Left renal cortex interstitium (tissue), 4 donors: Measurements from ENCODE around the gene MINDY1. TPM values are rescaled to one million over a fixed set of nuclear protein-coding genes. Genes with fewer than 3 reads are reported as not detected.
A peak's percentile ranks its signal among the peaks of the same experiment; 100 is the strongest.

Experiments used
- DNase-seq, 4 donors: peaks; one replicate each; pipeline ENCODE4 v3.0.0-alpha.2; 2013; ENCODE audit warnings: low read depth in 4 of 4, low spot score in 2 of 4, missing footprints in 1 of 4
- polyA plus RNA-seq, 4 donors: library from polyadenylated mRNA; unstranded; fragments of 120-200 nt; gene quantifications; one replicate each; pipeline ENCODE4 v1.2.1, GENCODE V29; 2013; ENCODE audit not compliant: insufficient read length in 4 of 4

MINDY1 gene, protein sequence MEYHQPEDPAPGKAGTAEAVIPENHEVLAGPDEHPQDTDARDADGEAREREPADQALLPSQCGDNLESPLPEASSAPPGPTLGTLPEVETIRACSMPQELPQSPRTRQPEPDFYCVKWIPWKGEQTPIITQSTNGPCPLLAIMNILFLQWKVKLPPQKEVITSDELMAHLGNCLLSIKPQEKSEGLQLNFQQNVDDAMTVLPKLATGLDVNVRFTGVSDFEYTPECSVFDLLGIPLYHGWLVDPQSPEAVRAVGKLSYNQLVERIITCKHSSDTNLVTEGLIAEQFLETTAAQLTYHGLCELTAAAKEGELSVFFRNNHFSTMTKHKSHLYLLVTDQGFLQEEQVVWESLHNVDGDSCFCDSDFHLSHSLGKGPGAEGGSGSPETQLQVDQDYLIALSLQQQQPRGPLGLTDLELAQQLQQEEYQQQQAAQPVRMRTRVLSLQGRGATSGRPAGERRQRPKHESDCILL
- polyA plus RNA-seq: 10 to 100 TPM; 38.1 to 59.4 (median 46.7) TPM

DNA sequence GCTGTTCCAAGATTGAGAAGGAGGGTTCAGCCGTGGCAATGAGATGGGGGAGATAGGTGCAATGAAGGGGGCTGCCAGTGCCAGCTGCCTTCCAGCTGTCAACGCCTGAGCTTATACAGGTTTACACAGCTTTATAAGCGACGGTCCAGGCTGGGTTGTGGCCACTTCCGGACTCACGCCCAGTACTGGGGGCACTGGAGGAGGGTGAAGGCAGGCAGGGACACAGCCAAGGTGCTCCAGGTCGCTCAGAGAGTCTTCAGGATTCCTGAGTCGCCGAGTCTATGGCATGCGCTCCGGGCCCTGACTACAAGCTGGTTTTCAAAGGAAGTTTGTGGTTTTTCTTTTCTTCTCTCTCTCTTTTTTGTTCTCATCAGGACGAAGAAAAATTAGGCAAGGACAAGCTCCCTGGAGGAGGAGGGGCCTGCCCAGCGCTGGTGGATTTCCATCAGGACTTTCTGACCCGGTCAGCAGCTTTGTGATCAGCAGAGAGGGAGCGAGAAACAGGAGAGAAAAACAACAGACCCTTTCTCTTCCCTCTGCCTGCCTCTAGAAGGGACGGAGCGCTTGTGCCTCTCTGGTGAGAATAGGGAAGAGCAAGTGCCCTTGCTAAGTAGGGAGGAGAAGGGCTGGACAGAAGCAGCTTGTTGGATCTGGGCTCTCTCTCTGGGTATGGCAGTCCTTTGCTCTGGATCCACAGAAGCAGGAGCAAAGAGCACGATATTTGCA is at the start of gene MINDY1:
Gene MINDY1 (minus strand): TSS at position 576 of the 726 bp plus-strand sequence. CDS start 4,285 bp downstream, outside the sequence.
- peak in 2 of 4 donors; percentile 68 to 80 for DNase-seq

DNA sequence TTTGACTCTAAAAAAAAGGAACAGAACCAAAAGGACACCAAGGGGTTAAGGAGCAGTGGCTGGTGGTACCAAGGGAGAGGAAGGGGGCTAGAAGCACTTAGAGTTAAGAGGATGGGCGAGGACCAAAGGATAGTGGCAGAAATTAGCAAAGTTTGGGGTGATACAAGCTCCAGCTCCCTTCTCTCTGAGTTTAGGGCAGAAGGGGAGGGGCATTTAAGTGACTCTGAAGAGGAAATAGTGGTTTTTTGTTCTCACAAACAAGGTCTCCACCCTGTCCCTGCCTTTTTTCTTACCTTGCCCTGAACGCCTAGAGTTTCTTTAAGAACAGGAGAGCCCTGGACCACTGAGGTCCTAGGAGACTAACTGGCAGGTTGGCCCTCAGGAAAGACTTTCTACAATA is 49.4 kb upstream of the MINDY1 start:
- DNase-seq: no peak

DNA sequence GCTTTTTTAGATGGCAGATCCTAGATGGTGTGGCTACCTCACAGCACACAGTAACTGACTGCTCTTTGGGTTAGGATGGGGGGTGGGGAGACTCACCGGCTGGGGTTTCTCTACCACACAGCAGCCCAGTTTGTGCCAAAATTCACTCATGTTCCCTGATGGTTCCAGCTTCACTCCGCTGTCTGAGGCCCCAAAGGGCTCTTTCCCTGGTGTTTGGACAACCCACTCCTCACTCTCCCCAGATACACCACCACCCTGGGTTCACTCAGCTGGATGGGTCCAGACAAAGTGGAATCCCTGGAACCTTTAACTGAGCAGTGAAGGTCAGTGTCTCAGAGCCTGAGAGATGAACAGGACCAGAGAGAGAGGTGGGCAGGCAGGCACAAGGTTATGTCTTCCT is 48.9 kb upstream of the MINDY1 start:
- no peak for DNase-seq

DNA sequence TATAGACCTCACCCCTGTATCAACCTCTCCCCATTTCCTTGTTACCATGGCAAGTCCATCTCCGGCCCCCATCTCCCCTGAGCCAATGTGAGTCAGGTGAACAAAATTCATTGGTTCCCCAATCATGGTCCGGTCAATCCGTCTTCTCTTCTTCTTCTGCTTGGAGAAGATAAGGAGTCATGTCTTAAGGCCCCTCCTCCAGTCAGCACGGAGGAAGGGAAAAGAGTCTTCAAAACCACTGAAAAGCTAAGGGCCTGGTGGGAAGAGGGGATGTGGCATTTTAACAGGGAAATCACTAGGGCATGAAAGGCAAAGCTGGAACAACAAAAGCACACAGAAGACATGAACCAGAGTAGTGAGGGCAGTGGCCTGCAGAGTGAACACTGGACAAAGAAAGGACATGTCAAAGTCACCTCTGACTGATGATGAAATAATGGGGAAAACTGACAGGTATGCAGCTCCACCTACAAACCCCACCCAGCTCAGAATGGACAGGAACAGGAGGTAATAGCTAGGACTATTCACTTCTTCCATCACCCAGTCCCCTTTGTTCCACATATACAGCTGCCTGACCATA is 48.4 kb upstream of the MINDY1 start:
- no peak for DNase-seq

DNA sequence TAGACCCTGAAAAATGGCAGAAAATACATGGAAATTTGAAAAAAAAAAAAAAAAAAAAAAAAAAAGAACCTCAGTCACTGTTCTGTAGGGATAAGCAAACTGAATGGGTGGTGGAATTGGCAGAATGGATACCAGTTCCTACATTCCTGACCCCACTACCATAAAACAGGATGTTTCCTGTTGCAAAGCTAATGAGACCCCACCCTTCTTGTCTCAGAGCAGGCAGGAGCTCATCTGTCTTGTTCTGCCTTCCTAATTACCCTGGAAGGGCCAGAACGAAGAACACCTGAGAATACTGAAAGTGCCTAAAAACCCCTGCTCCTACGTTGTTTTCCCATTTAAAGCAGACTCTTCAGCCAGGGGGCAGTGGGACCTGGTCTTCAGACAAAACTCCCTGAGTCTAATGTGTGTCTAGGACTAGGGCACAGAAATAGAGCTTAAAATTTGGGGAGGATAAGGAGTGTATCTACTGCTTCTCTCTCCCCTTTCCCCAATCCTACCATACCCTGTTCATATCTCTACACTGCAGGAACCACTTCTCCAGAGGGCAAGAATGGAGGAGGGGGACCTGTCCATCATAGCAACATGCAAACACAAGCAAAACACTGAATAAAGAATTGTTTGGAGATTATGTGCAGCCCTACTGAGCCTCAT is 44.8 kb upstream of the MINDY1 start:
- DNase-seq: no peak

DNA sequence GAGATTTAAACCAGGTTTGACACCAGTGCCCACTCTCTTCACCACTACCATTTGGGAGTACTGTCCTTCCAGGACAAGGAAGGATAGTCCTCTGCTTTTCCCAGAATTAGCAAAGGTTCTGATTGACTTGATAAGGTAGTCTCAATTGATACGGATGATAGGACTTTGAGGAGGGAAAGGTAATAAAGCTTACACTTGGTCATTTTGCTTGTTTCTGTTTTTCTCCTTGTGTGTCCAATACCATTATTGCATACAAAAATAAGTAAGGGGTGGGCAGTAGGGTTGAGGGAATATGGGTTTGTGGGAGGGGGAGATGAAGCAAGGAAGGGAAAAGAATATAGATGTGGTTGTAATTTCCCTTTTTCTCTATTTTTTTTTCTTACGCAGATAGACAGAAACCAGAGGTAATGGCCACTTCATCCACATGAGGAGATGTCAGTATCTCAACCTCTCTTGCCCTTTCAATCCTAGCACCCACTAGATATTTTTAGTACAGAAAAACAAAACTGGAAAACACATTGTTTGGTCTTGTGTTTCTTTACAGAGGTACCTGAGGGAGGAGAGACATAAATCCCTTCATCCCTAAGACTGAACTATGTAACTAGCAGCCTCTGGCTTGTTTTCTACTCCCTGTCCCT is 43.5 kb upstream of the MINDY1 start:
- DNase-seq: no peak

DNA sequence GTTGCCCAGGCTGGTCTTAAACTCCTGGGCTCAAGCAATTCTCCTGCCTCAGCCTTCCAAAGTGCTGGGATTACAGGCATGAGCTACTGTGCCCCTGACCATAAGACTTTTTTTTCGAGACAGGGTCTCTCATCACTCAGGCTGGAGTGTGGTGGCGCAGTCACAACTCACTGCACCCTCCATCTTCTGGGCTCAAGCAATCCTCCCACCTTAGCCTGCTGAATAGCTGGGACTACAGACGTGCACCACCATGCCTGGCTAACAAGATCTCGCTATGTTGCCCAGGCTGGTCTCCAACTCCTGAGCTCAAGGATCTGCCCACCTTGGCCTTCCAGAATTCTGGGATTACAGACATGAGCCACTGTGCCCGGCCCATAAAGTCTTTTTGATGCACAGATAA is 42.8 kb upstream of the MINDY1 start:
- DNase-seq: no peak

DNA sequence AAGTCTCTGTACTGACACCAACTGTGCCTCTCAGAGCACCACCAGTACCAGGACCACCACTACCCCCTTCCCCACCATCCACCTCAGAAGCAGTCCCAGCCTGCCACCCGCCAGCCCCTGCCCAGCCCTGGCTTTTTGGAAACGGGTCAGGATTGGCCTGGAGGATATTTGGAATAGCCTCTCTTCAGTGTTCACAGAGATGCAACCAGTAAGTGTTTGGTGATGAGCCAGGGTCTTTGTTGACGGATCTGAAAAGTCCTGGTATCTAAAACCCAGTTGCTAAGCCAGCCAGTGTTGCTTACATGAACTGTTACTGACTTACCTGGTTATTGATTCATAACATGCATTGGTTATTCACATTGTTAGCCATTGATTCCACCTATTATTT is 41.9 kb upstream of the MINDY1 start:
- DNase-seq: no peak

DNA sequence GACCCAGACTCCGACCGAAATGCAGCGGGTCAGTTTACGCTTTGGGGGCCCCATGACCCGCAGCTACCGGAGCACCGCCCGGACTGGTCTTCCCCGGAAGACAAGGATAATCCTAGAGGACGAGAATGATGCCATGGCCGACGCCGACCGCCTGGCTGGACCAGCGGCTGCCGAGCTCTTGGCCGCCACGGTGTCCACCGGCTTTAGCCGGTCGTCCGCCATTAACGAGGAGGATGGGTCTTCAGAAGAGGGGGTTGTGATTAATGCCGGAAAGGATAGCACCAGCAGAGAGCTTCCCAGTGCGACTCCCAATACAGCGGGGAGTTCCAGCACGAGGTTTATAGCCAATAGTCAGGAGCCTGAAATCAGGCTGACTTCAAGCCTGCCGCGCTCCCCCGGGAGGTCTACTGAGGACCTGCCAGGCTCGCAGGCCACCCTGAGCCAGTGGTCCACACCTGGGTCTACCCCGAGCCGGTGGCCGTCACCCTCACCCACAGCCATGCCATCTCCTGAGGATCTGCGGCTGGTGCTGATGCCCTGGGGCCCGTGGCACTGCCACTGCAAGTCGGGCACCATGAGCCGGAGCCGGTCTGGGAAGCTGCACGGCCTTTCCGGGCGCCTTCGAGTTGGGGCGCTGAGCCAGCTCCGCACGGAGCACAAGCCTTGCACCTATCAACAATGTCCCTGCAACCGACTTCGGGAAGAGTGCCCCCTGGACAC is 41.4 kb upstream of the MINDY1 start:
- DNase-seq: peak in 1 of 4 donors; percentile 62

DNA sequence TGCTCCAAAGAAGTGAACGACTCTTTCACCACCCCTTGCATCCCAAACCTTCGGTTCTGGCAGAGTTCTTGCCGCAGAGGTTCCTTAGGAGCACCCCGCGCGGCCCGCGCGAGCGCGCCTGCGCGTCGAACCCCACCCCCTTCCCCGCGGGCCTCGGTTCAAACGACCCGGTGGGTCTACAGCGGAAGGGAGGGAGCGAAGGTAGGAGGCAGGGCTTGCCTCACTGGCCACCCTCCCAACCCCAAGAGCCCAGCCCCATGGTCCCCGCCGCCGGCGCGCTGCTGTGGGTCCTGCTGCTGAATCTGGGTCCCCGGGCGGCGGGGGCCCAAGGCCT is 40.9 kb upstream of the MINDY1 start, which contains the start of gene C1orf56:
Gene C1orf56 (plus strand): TSS at position 161 of the 334 bp plus-strand sequence. CDS start 97 bp downstream, at position 258.
- DNase-seq: peak in 2 of 4 donors; percentile 64 to 71

DNA sequence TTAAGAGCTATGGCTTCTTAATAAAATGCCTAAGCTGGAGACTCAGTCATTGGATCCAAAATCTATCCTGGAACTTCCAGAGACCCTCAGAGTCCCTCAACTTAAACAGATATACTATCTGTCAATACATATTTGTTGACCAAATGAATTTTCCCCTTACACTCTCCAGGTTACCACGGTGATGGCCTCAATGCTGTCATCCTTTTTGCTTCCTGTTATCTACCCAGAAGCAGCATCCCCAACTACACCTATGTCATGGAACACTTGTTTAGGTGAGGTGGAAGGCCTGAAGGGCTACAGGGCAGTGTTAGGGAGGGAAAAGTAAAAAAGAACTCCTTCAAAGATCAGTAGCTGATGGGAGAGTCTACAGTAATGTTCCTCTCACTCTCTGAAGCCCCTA is 36.5 kb upstream of the MINDY1 start:
- no peak for DNase-seq

DNA sequence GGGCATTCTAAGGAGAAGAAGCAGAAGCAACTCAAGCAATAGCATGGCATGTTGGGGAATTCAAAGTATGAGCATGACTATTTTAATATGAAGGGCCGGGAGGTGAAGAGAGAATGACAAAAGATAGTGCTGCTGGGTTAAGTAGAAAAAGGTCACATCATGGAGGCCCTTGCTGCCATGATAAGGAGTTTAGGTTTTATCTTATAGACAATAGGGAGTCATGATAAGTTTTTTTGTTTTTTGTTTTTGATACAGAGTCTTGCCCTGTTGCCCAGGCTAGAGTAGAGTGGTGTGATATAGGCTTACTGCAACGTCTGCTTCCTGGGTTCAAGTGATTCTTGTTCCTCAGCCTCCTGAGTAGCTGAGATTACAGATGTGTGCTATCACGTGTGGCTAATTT is 32.8 kb upstream of the MINDY1 start:
- DNase-seq: no peak

DNA sequence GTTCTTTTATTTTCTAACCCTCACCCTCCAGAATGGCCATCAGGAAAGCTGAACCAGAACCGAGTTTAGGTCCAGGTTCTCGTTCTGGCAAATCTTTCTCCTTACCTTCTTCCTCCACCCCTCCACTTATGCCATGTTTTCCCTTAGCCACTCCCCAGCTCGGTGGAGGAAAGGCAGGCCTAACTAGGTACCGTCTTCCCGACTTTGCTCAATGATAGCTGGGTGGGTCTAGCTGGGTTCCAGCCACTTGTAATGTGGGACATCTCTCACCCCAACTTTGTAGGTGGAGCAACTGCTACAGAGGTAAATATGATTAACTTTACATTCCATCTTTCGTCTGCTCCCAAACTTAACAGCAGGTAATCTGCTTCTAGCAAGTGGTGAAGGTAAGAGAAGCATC is 30.3 kb upstream of the MINDY1 start:
- DNase-seq: no peak

DNA sequence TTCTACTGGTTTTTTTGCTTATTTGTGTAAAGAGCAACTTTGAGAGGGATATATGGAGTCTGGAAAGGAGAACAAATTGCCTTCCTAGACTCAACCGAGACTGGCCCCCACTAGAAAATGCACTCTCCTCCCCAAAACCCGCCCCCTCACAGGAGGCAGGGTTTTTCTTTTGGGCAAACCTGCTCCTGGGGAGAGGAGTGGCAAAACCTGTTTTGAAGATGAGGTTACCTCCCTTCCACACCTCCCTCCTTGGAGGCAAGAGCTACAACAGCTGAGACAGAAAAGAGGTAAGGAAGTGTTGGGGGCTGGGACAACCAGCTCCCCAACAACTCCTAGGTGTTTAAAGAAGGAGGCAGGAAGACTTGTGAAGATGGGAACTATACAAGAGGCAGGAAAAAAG is 29.7 kb upstream of the MINDY1 start, which contains the start of gene BNIPL:
Gene BNIPL (plus strand): TSS at position 231 of the 400 bp plus-strand sequence. CDS start 140 bp downstream, at position 371.
- no peak for DNase-seq

DNA sequence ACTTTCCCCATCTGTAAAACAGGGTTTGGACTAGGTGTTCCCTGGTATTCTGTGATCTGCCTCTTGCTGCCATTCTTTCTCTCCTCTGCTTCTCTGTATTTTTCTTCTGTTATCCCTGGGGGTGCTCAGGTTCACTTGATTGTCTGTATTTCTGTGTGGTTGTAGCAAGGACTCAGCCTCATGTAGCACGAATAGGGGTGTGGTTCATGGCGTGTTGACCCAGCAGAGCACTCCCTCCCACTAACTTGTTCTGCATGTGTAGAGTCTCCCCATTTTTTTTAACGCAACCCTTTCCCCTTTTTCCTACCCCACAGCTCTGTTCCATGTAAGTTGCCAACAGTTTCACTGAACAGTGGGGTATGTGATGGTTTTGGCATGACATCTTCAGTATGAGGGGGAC is 28.5 kb upstream of the MINDY1 start:
- no peak for DNase-seq

DNA sequence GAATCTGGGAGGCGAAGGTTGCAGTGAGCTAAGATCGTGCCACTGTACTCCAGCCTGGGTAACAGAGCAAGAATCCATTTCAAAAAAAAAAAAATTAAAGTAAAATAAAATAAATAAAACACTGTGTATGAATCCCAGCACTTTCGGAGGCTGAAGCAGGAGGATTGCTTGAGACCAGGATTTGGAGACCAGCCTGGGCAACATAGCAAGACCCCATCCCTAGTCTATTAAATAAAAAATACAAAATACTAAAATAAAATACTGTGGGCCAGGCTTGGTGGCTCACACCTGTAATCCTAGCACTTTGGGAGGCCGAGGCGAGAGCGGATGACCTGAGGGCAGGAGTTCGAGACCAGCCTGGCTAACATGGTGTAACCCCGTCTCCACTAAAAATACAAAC is 25.5 kb upstream of the MINDY1 start:
- no peak for DNase-seq

DNA sequence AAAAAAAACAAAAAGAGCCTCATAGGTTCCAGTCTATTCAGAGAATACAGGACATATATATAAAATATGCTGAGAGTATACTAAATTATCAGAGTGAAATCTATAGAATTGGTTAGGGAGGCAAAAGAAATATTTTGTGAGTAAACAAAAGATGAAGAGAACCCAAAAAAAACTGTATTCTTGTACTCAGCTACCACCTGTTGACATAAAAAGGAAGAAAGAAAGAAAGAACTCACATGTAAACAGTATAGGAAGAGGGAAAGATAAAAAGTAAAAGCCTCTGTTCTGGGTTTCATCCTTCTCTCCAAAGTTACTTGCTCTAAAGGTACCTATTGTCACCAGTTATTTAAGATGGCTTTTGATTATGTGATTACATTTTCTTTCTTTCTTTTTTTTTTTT is 19.8 kb upstream of the MINDY1 start:
- DNase-seq: no peak

DNA sequence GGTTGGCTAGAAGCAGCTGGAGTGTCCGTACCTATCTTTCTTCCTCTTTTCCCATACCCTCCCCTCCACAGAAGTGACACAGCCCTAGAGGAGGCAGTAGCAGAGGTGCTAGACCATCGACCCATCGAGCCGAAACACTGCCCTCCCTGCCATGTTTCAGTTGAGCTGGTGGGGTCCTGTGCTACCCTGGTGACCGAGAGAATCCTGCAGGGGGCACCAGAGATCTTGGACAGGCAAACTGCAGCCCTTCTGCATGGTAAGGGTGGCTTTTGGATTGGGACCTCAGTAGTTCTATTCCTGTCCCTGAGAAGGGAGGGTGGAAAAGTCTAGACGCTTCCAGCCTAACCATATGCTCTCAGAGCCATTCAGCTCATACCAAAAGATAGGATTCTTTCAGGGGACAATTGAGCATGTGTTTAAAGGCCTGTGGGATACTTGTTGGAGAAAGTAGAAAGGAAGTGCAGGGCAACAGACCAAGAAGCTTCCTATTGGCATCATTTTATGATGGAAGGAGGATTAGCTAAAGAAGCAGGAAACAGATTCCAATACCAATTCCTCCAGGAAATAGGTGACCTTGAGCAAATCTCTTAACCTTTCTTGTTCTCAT is 17.9 kb upstream of the MINDY1 start:
- DNase-seq: peak in 1 of 4 donors; percentile 53

DNA sequence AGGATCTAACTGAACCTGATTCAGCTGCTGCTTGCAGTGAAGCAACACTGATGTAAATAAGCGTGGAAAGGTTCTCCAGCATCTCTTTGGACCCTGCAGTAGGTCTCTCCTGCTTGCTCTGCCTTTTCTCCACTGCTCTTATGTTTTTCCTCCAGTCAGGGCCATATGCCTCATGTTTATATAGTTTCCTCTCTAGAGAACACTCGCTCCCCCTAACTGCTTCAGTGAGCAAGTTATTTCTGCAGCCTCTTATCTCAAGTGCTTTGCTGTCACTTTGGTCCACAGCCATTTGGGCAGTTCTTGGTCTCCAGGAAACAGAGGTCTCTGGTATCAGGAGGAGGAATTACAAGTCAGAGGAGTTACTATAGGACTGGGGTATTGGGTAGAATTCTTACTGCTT is 6.8 kb upstream of the MINDY1 start:
- peak in 2 of 4 donors; percentile 58 to 75 for DNase-seq
